ENCODE measurements around the gene AATK.
"Not testable (repeated sequence)": the region's sequence is repeated elsewhere in the genome, so short reads cannot be mapped to it uniquely, and the experiment has no call there.

DNA sequence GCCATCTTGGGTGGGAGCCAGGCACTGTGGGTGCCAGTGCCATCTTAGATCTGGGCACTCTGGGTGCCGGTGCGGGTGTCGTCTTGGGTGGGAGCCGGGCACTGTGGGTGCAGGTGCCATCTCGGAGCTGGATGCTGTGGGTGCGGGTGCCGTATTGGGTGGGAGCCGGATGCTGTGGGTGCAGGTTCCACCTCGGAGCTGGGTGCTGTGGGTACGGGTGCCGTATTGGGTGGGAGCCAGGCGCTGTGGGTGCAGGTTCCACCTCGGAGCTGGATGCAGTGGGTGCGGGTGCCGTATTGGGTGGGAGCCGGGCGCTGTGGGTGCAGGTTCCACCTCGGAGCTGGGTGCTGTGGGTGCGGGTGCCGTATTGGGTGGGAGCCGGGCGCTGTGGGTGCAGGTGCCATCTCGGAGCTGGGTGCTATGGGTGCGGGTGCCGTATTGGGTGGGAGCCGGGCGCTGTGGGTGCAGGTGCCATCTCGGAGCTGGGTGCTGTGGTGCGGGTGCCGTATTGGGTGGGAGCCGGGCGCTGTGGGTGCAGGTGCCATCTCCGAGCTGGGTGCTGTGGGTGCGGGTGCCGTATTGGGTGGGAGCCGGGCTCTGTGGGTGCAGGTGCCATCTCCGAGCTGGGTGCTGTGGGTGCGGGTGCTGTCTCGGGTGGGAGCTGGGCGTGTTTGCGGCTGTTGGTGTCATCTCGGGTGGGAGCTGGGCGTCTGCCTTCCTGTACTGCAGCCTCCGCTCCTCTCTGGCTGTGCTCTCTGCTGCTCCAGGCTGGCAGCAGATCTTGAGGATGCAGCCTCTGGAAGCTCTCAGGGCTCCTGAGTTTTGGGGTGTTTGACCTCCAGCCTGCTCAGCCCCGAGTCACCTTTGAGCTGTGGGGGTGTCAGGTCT is 87.8 kb downstream of the AATK start:
- TF ChIP-seq SIN3A (IDR thresholded peaks at IDR 0.05; ENCODE audit: borderline replicate concordance, low read depth, low read length); RFX5 (IDR thresholded peaks at IDR 0.05; ENCODE audit: low read length); SMC3 (IDR thresholded peaks at IDR 0.05; ENCODE audit: low read depth, low read length); EZH2phosphoT487 (IDR thresholded peaks at IDR 0.05; ENCODE audit: borderline replicate concordance, low read depth): not testable (repeated sequence)
- TF ChIP-seq, protein P1, sequence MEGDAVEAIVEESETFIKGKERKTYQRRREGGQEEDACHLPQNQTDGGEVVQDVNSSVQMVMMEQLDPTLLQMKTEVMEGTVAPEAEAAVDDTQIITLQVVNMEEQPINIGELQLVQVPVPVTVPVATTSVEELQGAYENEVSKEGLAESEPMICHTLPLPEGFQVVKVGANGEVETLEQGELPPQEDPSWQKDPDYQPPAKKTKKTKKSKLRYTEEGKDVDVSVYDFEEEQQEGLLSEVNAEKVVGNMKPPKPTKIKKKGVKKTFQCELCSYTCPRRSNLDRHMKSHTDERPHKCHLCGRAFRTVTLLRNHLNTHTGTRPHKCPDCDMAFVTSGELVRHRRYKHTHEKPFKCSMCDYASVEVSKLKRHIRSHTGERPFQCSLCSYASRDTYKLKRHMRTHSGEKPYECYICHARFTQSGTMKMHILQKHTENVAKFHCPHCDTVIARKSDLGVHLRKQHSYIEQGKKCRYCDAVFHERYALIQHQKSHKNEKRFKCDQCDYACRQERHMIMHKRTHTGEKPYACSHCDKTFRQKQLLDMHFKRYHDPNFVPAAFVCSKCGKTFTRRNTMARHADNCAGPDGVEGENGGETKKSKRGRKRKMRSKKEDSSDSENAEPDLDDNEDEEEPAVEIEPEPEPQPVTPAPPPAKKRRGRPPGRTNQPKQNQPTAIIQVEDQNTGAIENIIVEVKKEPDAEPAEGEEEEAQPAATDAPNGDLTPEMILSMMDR (IDR thresholded peaks at IDR 0.05): not testable (repeated sequence)
